ENCODE data around the gene PGAM2. TPM values are rescaled to one million over a fixed set of nuclear protein-coding genes. Genes with fewer than 3 reads are reported as not detected.

PGAM2 gene
- total RNA-seq, 1 experiment from 2014 or later: 8.7 TPM

DNA sequence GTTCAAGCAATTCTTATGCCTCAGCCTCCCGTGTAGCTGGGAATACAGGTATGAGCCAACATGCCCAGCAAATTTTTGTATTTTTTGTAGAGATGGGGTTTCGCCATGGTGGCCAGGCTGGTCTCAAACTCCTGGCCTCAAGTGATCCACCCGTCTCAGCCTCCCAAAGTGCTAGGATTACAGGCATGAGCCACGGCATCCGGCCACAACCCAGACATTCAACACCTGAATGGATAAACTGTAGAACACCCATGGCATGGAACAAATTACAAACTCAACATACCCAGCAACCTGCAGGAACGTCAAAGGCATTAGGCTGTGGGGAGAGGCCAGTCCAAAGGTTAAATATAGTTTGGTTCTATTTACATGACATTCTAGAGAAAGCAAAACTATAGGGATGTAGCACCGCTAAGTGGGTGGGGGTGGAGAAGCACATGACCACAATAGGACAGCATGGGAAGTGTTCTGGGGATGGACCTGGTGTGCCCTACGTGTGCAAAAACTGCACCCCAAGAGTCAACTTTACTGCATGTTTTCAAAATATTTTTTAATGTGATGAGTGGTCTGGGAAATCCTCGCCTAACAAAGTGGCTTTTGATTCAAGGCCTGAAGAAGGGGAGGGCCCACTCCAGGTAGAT is 6.5 kb upstream of the PGAM2 start:
- Histone ChIP-seq H3K9ac (ENCODE audit: extremely low read depth, insufficient read length, low read length) (no peak overlapping the region), H2AFZ (ENCODE audit: low read length) (no peak overlapping the region), H3T11ph (ENCODE audit: low read length) (no peak overlapping the region), H3K14ac (ENCODE audit: insufficient read depth, low read length) (no peak overlapping the region), H3K27ac (ENCODE audit: insufficient read length, low read depth, low read length) (no peak overlapping the region), H3K23ac (ENCODE audit: insufficient read length, low read depth, low read length) (no peak overlapping the region), H2BK120ac (ENCODE audit: low read depth, low read length, poor library complexity, severe bottlenecking) (no peak overlapping the region), H3K18ac (ENCODE audit: insufficient read length, low read depth, low read length) (no peak overlapping the region), H3K56ac (ENCODE audit: insufficient read length, low read depth, low read length) (no peak overlapping the region), H2BK12ac (ENCODE audit: insufficient read length, low read depth, low read length) (no peak overlapping the region), H2BK15ac (ENCODE audit: low read depth, low read length) (no peak overlapping the region), H2AK5ac (ENCODE audit: insufficient read length, low read length) (no peak overlapping the region), H3K79me1 (ENCODE audit: insufficient read depth, low read depth, low read length, poor library complexity, severe bottlenecking) (no peaks in the 10 kb centered on the region), H3K27me3 (ENCODE audit: insufficient read depth, low read length) (no peaks in the 10 kb centered on the region), H3K9me3 (ENCODE audit: control insufficient read depth, low read depth, low read length) (no peaks in the 10 kb centered on the region), H3K23me2 (ENCODE audit: insufficient read length, low read depth, low read length, poor library complexity, severe bottlenecking) (no peaks in the 10 kb centered on the region), H2BK20ac (ENCODE audit: low read depth, low read length, poor library complexity, severe bottlenecking) (no peak overlapping the region), H3K4me2 (ENCODE audit: insufficient read depth, insufficient read length, low read length) (no peak overlapping the region), H3K4me1 (ENCODE audit: insufficient read depth, low read length) (no peaks in the 10 kb centered on the region), H4K5ac (ENCODE audit: insufficient read length, low read depth, low read length) (no peak overlapping the region), H4K91ac (ENCODE audit: insufficient read length, low read depth, low read length) (no peak overlapping the region), H2BK5ac (ENCODE audit: insufficient read length, low read length) (no peak overlapping the region), H3K79me2 (ENCODE audit: insufficient read depth, low read length) (no peaks in the 10 kb centered on the region), H3K4ac (ENCODE audit: low read depth, low read length) (no peak overlapping the region), H4K20me1 (ENCODE audit: control insufficient read depth, insufficient read depth, insufficient read length) (no peaks in the 10 kb centered on the region), H4K8ac (replicated peaks; ENCODE audit: insufficient read length, low read depth, low read length) (no peak overlapping the region)
- TF ChIP-seq, protein P1, sequence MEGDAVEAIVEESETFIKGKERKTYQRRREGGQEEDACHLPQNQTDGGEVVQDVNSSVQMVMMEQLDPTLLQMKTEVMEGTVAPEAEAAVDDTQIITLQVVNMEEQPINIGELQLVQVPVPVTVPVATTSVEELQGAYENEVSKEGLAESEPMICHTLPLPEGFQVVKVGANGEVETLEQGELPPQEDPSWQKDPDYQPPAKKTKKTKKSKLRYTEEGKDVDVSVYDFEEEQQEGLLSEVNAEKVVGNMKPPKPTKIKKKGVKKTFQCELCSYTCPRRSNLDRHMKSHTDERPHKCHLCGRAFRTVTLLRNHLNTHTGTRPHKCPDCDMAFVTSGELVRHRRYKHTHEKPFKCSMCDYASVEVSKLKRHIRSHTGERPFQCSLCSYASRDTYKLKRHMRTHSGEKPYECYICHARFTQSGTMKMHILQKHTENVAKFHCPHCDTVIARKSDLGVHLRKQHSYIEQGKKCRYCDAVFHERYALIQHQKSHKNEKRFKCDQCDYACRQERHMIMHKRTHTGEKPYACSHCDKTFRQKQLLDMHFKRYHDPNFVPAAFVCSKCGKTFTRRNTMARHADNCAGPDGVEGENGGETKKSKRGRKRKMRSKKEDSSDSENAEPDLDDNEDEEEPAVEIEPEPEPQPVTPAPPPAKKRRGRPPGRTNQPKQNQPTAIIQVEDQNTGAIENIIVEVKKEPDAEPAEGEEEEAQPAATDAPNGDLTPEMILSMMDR (conservative IDR thresholded peaks at IDR 0.05): no peak
- Mint-ChIP-seq H3K4me3 (peak overlapping the region in 1 of 2 experiments; percentile 22; a peak in 1 of 5 replicates), H3K27me3 (ENCODE audit: low read depth) (peaks cover 29% of the 10 kb centered on the region), H3K4me1 (peaks cover 2% of the 10 kb centered on the region in 2 experiments; a peak in 2 of 4 replicates), H3K9me3 (no peaks in the 10 kb centered on the region; a peak in 1 of 5 replicates), H3K36me3 (ENCODE audit: insufficient read depth in 1 of 3, low read depth in 3 of 3) (peaks cover 4 to 31% (median 29%) of the 10 kb centered on the region in 3 experiments; a peak in 6 of 7 replicates), H3K27ac (no peak overlapping the region)
- WGBS (ENCODE audit: extremely low coverage, insufficient read length, low lambda C conversion rate): no CpG with 5 or more reads among the region's 9 CpGs
- no peak for DNase-seq

All from H9 (cell line).